ENCODE results near the gene TRIM27. TPM values are rescaled to one million over a fixed set of nuclear protein-coding genes. Genes with fewer than 3 reads are reported as not detected.
"Not testable (repeated sequence)": the region's sequence is repeated elsewhere in the genome, so short reads cannot be mapped to it uniquely, and the experiment has no call there.

Gene TRIM27
- total RNA-seq, 1 donor from 2014 or later, result 82.8 TPM

- no peak for TF ChIP-seq CTCF (IDR thresholded peaks at IDR 0.05; ENCODE audit: unreplicated experiment)
- Mint-ChIP-seq H3K27ac (ENCODE audit: unreplicated experiment) (no peak overlapping the region), H3K36me3 (ENCODE audit: low read depth, unreplicated experiment) (no peaks in the 10 kb centered on the region), H3K4me3 (ENCODE audit: unreplicated experiment) (no peak overlapping the region), H3K27me3 (ENCODE audit: unreplicated experiment) (peaks cover 5% of the 10 kb centered on the region), H3K9me3 (ENCODE audit: unreplicated experiment) (no peaks in the 10 kb centered on the region), H3K4me1 (ENCODE audit: unreplicated experiment) (peaks cover 11% of the 10 kb centered on the region)
- DNase-seq (ENCODE audit: low spot score), result no peak
These were observed 6.3 kb upstream of the TRIM27 start for GRCh38 chr6:28929887-28930620.

GRCh38 chr6:28929339-28929738 is 5.6 kb upstream of the TRIM27 start:
- not testable (repeated sequence) for DNase-seq (ENCODE audit: low spot score); H3K4me3 Mint-ChIP-seq (ENCODE audit: unreplicated experiment); H3K36me3 Mint-ChIP-seq (ENCODE audit: low read depth, unreplicated experiment); H3K9me3 Mint-ChIP-seq (ENCODE audit: unreplicated experiment); H3K27ac Mint-ChIP-seq (ENCODE audit: unreplicated experiment); H3K27me3 Mint-ChIP-seq (ENCODE audit: unreplicated experiment)
- H3K4me1 Mint-ChIP-seq (ENCODE audit: unreplicated experiment), result peaks cover 16% of the 10 kb centered on the region

- H3K27me3 Mint-ChIP-seq (ENCODE audit: unreplicated experiment), result peaks cover 9% of the 10 kb centered on the region
- peaks cover under 1% of the 10 kb centered on the region for H3K36me3 Mint-ChIP-seq (ENCODE audit: low read depth, unreplicated experiment)
- H3K9me3 Mint-ChIP-seq (ENCODE audit: unreplicated experiment), result no peaks in the 10 kb centered on the region
- no peak for DNase-seq (ENCODE audit: low spot score)
- no peak for TF ChIP-seq CTCF (IDR thresholded peaks at IDR 0.05; ENCODE audit: unreplicated experiment)
- H3K4me3 Mint-ChIP-seq (ENCODE audit: unreplicated experiment), result no peak overlapping the region
- peak overlapping the region; percentile 93 for H3K27ac Mint-ChIP-seq (ENCODE audit: unreplicated experiment)
- peaks cover 16% of the 10 kb centered on the region for H3K4me1 Mint-ChIP-seq (ENCODE audit: unreplicated experiment)
These were observed 4.1 kb upstream of the TRIM27 start for GRCh38 chr6:28927846-28928245.

- peak; percentile 58 for DNase-seq (ENCODE audit: low spot score)
- Mint-ChIP-seq H3K4me3 (ENCODE audit: unreplicated experiment) (peak overlapping the region; percentile 99), H3K9me3 (ENCODE audit: unreplicated experiment) (no peaks in the 10 kb centered on the region), H3K36me3 (ENCODE audit: low read depth, unreplicated experiment) (peaks cover 36% of the 10 kb centered on the region), H3K4me1 (ENCODE audit: unreplicated experiment) (peaks cover 46% of the 10 kb centered on the region), H3K27me3 (ENCODE audit: unreplicated experiment) (peaks cover 12% of the 10 kb centered on the region), H3K27ac (ENCODE audit: unreplicated experiment) (peak overlapping the region; percentile 99)
- TF ChIP-seq CTCF (IDR thresholded peaks at IDR 0.05; ENCODE audit: unreplicated experiment), result no peak
These were observed 916 bp downstream of the TRIM27 start for GRCh38 chr6:28922821-28923317.

GRCh38 chr6:28922004-28922820 is 1.6 kb downstream of the TRIM27 start:
- H3K36me3 Mint-ChIP-seq (ENCODE audit: low read depth, unreplicated experiment), result peaks cover 40% of the 10 kb centered on the region
- peaks cover 43% of the 10 kb centered on the region for H3K4me1 Mint-ChIP-seq (ENCODE audit: unreplicated experiment)
- no peaks in the 10 kb centered on the region for H3K9me3 Mint-ChIP-seq (ENCODE audit: unreplicated experiment)
- H3K27ac Mint-ChIP-seq (ENCODE audit: unreplicated experiment), result peak overlapping the region; percentile 99
- DNase-seq (ENCODE audit: low spot score), result no peak
- no peak for TF ChIP-seq CTCF (IDR thresholded peaks at IDR 0.05; ENCODE audit: unreplicated experiment)
- peaks cover 12% of the 10 kb centered on the region for H3K27me3 Mint-ChIP-seq (ENCODE audit: unreplicated experiment)
- peak overlapping the region; percentile 99 for H3K4me3 Mint-ChIP-seq (ENCODE audit: unreplicated experiment)
